Measurements from ENCODE around the gene TMEM132C.

The TMEM132C gene

DNA sequence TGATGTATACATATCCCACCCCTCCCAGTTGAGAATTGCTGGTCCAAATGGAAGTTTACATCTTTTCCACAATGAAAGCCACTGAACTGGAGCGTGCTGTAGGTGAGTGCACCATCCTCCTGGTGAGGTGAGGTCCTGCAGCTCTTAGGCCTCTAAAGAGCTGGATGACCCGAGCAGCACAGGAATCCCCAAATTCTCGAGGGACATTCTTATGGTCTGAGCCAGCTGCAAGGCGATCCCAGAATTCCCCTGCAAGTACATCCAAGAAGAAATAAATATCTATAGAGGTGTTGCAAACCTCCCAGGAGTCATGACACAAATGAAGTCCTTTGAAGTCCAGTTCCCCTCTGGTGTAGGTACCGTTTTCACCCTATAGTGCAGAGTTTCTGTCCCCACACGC lies 24.0 kb downstream of the TMEM132C start:
- TF ChIP-seq TAF1 (IDR thresholded peaks at IDR 0.05; ENCODE audit: borderline replicate concordance, low read depth, low read length), result no peak
- TF ChIP-seq POLR2A (IDR thresholded peaks at IDR 0.05; ENCODE audit: low read depth, low read length), result no peak
- TF ChIP-seq POLR2AphosphoS5 (IDR thresholded peaks at IDR 0.05; ENCODE audit: low read depth, low read length), result no peak
- FAIRE-seq, result no peak
- DNase-seq (ENCODE audit: insufficient read length), result no peak

DNA sequence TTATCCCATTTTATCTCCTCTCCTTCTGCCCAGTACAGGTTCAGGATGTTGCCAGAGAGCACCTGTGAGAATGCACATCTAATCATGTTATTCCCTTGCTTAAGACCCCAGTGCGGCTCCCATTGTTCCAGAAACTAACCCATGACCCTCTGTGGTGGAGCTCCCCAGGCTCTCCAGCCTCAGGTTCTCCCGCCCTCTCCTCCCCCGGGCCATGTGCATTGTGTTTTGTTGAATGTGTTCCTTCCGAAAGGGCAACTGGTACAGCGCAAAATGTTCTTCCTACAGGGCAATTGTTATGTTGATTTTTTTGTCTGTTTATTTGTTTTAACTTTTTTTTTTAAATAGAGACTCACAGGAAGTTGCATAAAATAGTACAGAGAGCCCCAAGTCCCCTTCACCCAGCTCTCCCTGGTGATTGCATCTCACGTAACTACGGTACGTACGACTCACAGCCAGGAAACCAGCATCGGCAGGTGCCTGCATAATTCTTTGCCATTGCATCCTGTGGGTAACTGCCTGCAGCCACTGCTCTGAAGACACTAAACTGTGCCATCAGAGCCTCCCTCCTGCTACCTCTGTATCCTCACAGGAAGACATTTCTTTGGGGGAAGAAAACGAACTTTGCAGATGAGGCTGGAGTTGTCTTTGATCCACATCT lies 31.2 kb downstream of the TMEM132C start:
- DNase-seq (ENCODE audit: insufficient read length), result no peak

DNA sequence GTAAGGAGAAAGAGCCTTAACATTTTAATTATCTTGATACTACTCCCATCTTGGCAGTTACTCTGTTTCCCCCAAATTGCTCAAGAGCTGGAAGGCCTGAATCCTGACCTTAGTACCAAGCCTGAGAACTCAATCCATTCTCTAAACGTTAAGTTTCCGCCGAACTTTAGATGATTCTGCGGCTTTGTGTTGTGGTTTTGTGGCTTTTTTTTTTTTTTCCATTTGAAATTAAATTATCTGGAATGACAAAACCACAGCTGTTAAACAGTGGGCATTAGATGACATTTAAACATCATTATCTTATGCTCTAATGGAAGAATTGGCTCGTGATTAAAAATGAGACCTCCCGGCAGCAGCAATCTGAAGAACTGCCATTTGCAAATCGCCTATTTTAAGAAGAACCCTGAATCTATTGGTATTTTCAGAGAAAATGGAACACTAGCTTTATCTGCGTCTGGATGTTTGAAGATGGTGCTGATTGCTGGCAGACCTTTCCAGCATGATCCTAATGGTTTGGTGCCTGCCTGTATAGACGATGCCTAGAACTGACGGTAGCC lies 38.4 kb downstream of the TMEM132C start:
- DNase-seq (ENCODE audit: insufficient read length), result no peak
- no peak for TF ChIP-seq POLR2AphosphoS5 (IDR thresholded peaks at IDR 0.05; ENCODE audit: low read depth, low read length)
- no peak for TF ChIP-seq POLR2A (IDR thresholded peaks at IDR 0.05; ENCODE audit: low read depth, low read length)
- no peak for TF ChIP-seq TAF1 (IDR thresholded peaks at IDR 0.05; ENCODE audit: borderline replicate concordance, low read depth, low read length)
- FAIRE-seq, result no peak

More for the DNA sequence above, 31.2 kb downstream of the TMEM132C start:
- no peak for FAIRE-seq
- TF ChIP-seq POLR2AphosphoS5 (IDR thresholded peaks at IDR 0.05; ENCODE audit: low read depth, low read length), result no peak
- TF ChIP-seq TAF1 (IDR thresholded peaks at IDR 0.05; ENCODE audit: borderline replicate concordance, low read depth, low read length), result no peak
- TF ChIP-seq POLR2A (IDR thresholded peaks at IDR 0.05; ENCODE audit: low read depth, low read length), result no peak

DNA sequence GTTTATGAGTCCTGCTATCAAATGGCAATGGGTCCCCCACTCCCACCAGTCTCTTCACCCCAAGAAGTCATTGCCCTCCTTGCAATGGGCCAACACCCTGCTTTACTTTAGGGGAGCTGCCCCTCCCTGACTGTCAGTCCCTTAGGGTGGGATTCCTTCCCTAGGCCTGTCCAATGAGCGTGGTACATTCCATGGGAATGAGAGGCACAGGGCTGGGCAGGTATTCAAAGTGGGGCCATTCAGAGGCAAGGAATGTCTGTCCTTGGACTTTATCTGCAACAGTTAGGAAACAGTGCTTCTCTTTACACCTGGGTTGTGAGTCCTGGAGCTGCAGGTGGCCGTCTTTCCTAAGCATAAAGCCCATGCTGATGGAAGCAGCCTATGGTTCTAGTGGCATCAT lies 40.8 kb downstream of the TMEM132C start:
- DNase-seq (ENCODE audit: insufficient read length) (no peak), FAIRE-seq (no peak)
- TF ChIP-seq POLR2AphosphoS5 (IDR thresholded peaks at IDR 0.05; ENCODE audit: low read depth, low read length) (no peak), POLR2A (IDR thresholded peaks at IDR 0.05; ENCODE audit: low read depth, low read length) (no peak), TAF1 (IDR thresholded peaks at IDR 0.05; ENCODE audit: borderline replicate concordance, low read depth, low read length) (no peak)

DNA sequence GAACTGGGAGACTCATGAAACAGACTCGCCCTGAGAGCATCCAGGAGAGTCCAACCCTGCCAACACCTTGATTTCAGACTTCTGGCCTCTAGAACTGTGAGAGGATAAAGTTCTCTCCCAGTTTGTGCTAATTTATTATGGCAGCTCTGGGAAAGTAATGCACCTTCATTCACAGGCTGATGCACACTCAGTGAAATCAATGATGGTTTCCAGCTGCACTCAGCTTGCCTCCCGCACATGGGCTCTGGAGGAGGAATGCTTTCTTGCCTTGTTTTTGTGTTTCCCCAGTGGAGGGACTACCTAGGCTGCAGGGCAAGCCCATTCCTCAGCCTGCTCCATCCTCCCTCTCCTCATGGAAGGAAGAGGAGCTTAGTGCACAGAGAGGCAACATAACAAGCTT lies 45.7 kb downstream of the TMEM132C start:
- TF ChIP-seq POLR2A (IDR thresholded peaks at IDR 0.05; ENCODE audit: low read depth, low read length), result no peak
- TF ChIP-seq TAF1 (IDR thresholded peaks at IDR 0.05; ENCODE audit: borderline replicate concordance, low read depth, low read length), result no peak
- no peak for TF ChIP-seq POLR2AphosphoS5 (IDR thresholded peaks at IDR 0.05; ENCODE audit: low read depth, low read length)
- DNase-seq (ENCODE audit: insufficient read length) (no peak), FAIRE-seq (no peak)

DNA sequence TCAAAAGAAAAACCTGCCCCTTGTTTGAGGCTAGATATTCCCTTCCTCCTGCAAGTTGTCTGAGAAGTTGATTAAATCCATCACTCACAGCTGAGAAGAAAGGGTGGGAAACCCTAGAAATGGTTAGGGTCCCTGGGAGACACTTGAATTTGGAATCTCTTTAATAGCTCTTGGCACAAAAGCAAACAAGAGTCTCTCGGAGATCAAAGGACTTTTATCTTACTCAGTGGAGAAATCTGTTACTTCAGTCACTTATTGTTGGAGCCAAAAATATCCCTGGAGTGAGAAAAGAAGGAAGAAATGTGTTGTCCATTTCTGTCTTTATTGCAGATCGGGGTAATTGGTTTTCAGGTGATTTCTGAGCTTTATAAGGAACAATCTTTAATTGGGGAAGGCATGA lies 47.0 kb downstream of the TMEM132C start:
- TF ChIP-seq TAF1 (IDR thresholded peaks at IDR 0.05; ENCODE audit: borderline replicate concordance, low read depth, low read length) (no peak), POLR2A (IDR thresholded peaks at IDR 0.05; ENCODE audit: low read depth, low read length) (no peak), POLR2AphosphoS5 (IDR thresholded peaks at IDR 0.05; ENCODE audit: low read depth, low read length) (no peak)
- DNase-seq (ENCODE audit: insufficient read length) (no peak), FAIRE-seq (no peak)

DNA sequence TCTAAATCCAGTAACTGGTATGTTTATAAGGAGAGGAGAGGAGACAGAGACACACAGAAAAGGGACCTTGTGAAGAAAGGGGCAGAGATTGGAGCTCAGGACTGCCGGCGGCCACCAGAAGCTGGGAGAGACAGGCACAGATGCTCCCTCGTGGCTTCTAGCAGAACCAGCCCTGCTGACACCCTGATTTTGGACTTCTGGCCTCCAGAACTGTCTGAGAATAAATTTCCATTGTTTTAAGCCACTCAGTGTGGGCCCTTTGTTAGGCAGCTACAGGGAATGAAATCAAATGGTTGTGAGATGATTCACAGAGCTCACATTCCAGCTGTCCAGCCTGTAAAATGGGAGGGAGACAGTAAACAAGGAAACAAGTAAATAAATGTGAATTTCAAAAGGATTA lies 47.6 kb downstream of the TMEM132C start:
- DNase-seq (ENCODE audit: insufficient read length) (no peak), FAIRE-seq (no peak)
- no peak for TF ChIP-seq POLR2A (IDR thresholded peaks at IDR 0.05; ENCODE audit: low read depth, low read length)
- no peak for TF ChIP-seq POLR2AphosphoS5 (IDR thresholded peaks at IDR 0.05; ENCODE audit: low read depth, low read length)
- no peak for TF ChIP-seq TAF1 (IDR thresholded peaks at IDR 0.05; ENCODE audit: borderline replicate concordance, low read depth, low read length)

DNA sequence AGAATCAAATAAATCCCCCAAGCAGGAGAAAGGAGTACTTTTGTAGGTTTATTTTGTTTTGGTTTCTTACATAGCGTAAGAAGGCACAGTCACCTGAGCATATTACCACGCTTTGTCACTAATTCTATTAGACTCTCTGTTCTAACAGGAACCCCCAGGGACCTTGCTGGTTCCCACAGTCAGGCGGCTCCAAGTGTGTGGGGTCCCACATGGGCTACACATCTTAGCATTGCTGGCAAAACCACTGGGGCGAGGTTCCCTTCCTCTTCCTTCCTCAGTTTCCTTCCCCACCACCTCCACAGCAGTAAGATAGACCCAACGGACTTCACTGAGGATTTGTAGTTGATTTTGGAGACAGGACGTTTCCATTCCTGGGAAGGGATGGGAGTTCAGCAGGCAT lies 49.1 kb downstream of the TMEM132C start:
- FAIRE-seq (no peak), DNase-seq (ENCODE audit: insufficient read length) (no peak)
- TF ChIP-seq TAF1 (IDR thresholded peaks at IDR 0.05; ENCODE audit: borderline replicate concordance, low read depth, low read length) (no peak), POLR2AphosphoS5 (IDR thresholded peaks at IDR 0.05; ENCODE audit: low read depth, low read length) (no peak), POLR2A (IDR thresholded peaks at IDR 0.05; ENCODE audit: low read depth, low read length) (no peak)

DNA sequence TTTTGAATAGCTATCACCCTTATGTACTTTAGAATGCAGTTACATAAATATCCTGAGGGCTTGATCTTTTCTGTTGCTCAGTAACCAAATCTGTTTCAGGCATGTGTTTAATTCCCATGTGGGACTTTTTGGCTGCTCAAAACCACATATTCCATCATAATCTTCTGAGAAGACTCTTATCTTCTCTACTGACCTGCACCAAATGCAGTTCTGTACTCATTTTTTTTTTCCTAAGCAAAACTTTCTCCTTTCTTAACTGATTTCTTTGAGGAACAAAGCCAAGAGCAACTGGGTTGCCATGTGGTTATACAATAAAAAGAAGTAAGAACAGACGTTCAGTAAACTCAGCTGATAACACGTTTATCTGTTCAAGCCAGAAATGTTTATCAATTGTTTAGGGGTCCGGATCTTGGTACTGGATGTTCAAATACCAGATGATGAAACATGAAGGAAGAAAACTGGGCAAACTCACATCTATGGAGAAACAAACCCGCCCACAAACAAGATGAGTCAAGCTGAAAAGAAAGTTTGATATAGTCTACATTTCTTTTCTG lies 50.1 kb downstream of the TMEM132C start:
- FAIRE-seq (no peak), DNase-seq (ENCODE audit: insufficient read length) (no peak)
- TF ChIP-seq TAF1 (IDR thresholded peaks at IDR 0.05; ENCODE audit: borderline replicate concordance, low read depth, low read length) (no peak), POLR2AphosphoS5 (IDR thresholded peaks at IDR 0.05; ENCODE audit: low read depth, low read length) (no peak), POLR2A (IDR thresholded peaks at IDR 0.05; ENCODE audit: low read depth, low read length) (no peak)

DNA sequence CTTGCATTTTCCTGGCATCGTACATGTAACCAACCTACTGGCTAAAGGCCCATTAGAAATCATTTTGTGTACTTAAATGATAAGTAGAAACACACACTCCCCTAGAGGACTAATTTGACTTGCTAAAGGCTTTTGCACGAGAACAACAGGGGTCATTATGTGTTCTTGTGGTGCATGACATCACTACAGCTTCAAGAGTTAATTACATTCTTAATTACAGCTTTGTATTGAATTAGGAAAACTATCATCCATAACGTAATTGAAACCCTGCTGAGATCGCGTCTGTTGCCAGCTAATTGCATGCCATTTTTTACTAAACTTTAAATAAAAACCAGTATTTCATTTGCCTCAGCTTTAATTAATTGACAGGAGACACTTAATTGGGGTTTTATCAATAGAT lies 51.4 kb downstream of the TMEM132C start:
- TF ChIP-seq TAF1 (IDR thresholded peaks at IDR 0.05; ENCODE audit: borderline replicate concordance, low read depth, low read length) (no peak), POLR2AphosphoS5 (IDR thresholded peaks at IDR 0.05; ENCODE audit: low read depth, low read length) (no peak), POLR2A (IDR thresholded peaks at IDR 0.05; ENCODE audit: low read depth, low read length) (no peak)
- DNase-seq (ENCODE audit: insufficient read length) (no peak), FAIRE-seq (no peak)

DNA sequence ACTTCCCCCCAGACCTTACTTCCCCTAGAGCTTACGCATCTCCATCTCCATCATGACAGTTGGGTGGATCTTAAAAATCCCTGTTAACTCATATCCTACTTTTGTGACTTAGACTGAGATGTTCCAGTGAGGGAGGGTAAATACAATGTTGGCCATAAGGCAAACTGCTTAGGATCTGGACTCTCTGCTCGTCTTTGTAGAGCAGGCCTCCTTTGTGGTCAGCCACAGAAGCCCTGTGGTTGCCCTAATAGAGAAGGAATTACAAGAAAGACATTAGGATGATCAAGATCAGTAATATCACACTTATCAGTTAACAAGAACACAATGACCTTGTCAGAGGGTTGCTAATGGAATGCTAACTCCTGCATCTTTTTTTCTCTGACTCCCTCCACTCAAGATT lies 52.0 kb downstream of the TMEM132C start:
- TF ChIP-seq POLR2A (IDR thresholded peaks at IDR 0.05; ENCODE audit: low read depth, low read length) (no peak), POLR2AphosphoS5 (IDR thresholded peaks at IDR 0.05; ENCODE audit: low read depth, low read length) (no peak), TAF1 (IDR thresholded peaks at IDR 0.05; ENCODE audit: borderline replicate concordance, low read depth, low read length) (no peak)
- no peak for DNase-seq (ENCODE audit: insufficient read length)
- FAIRE-seq, result no peak

DNA sequence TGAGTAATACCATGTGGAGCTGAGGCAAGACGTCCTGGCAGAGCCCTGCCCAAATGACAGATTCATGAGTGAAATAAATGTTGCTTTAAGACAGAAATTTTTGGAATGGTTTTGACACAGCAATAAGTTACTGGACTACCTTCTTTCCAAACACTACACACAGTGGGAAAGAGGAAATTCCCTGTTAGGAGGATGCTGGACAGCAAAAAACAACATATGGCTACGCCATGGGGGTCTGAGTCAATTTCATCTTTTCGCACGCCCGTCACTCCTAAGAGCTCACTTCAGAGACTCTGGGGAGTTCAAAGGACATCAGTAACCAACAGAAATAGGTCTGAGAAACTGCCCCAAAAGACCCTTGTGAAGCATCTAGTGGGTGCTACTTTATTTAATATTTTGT lies 55.4 kb downstream of the TMEM132C start:
- DNase-seq (ENCODE audit: insufficient read length), result no peak
- FAIRE-seq, result no peak

More for the DNA sequence above, 55.4 kb downstream of the TMEM132C start:
- TF ChIP-seq TAF1 (IDR thresholded peaks at IDR 0.05; ENCODE audit: borderline replicate concordance, low read depth, low read length) (no peak), POLR2A (IDR thresholded peaks at IDR 0.05; ENCODE audit: low read depth, low read length) (no peak), POLR2AphosphoS5 (IDR thresholded peaks at IDR 0.05; ENCODE audit: low read depth, low read length) (no peak)
